HFFc6 (cell line): Measurements from ENCODE around the gene NEK6. TPM values are rescaled to one million over a fixed set of nuclear protein-coding genes. Genes with fewer than 3 reads are reported as not detected.

ENCODE experiments used
- DNase-seq: peaks from one replicate; pipeline ENCODE4 v3.0.0-alpha.2; 2018
- H3K27ac Mint-ChIP-seq: 2 replicates; pipeline ENCODE4 v1.8.0; 2020; ENCODE audit warnings: mild to moderate bottlenecking, mixed read lengths
- H3K27me3 Mint-ChIP-seq: 2 replicates; pipeline ENCODE4 v1.8.0; 2021; ENCODE audit warnings: mild to moderate bottlenecking, moderate library complexity, mixed read lengths; ENCODE audit not compliant: insufficient read depth
- H3K36me3 Mint-ChIP-seq: 2 replicates; pipeline ENCODE4 v1.8.0; 2021; ENCODE audit warnings: low read depth, mixed read lengths
- H3K4me1 Mint-ChIP-seq: 2 replicates; pipeline ENCODE4 v1.8.0; 2020; ENCODE audit warnings: low read depth, mixed read lengths
- H3K4me3 Mint-ChIP-seq: 2 replicates; pipeline ENCODE4 v1.8.0; 2020; ENCODE audit warnings: mild to moderate bottlenecking, moderate library complexity, mixed read lengths
- H3K9me3 Mint-ChIP-seq: 2 replicates; pipeline ENCODE4 v1.8.0; 2020; ENCODE audit warnings: mild to moderate bottlenecking, mixed read lengths
- CTCF ChIP-seq: fragments of 200-600 bp; sonication (generic); IDR thresholded peaks from 2 replicates; pipeline ENCODE4 v1.5.0; 2021; ENCODE audit warnings: antibody characterized with exemption, mild to moderate bottlenecking
- total RNA-seq, 6 experiments: library from RNA; stranded (reverse); fragmentation: NEBNext Ultra II Directional; extraction: Animal tissue kit (Norgen Biotek cat#: 25700); gene quantifications; 2 replicates in 1 of 6; 3 replicates in 5 of 6; pipeline ENCODE4 v1.2.3, GENCODE V29; 2021

NEK6 gene
- total RNA-seq, 6 experiments from 2014 or later: 66.5 to 81.1 (median 71.4) TPM

GRCh38 chr9:124328285-124328684 lies 70.5 kb downstream of the NEK6 start:
- H3K36me3 Mint-ChIP-seq: peaks cover 5% of the 10 kb centered on the region; the same call in 1 of the 2 replicates
- no peak for DNase-seq
- TF ChIP-seq CTCF: no peak
- no peaks in the 10 kb centered on the region for H3K9me3 Mint-ChIP-seq
- no peak overlapping the region for H3K4me3 Mint-ChIP-seq
- H3K27ac Mint-ChIP-seq: no peak overlapping the region
- no peaks in the 10 kb centered on the region for H3K4me1 Mint-ChIP-seq
- H3K27me3 Mint-ChIP-seq: no peaks in the 10 kb centered on the region; the same call in none of the 2 replicates

GRCh38 chr9:124329206-124329792 lies 71.5 kb downstream of the NEK6 start:
- TF ChIP-seq CTCF: no peak

GRCh38 chr9:124330011-124330697 lies 72.4 kb downstream of the NEK6 start:
- no peak for DNase-seq
- no peaks in the 10 kb centered on the region; the same call in none of the 2 replicates for H3K27me3 Mint-ChIP-seq
- TF ChIP-seq CTCF: no peak
- H3K4me3 Mint-ChIP-seq: no peak overlapping the region; the same call in 1 of the 2 replicates
- H3K4me1 Mint-ChIP-seq: no peaks in the 10 kb centered on the region
- peaks cover 6% of the 10 kb centered on the region for H3K36me3 Mint-ChIP-seq
- H3K9me3 Mint-ChIP-seq: no peaks in the 10 kb centered on the region
- no peak overlapping the region for H3K27ac Mint-ChIP-seq

More at GRCh38 chr9:124329206-124329792, 71.5 kb downstream of the NEK6 start:
- Mint-ChIP-seq H3K4me1 (no peaks in the 10 kb centered on the region), H3K4me3 (no peak overlapping the region), H3K27me3 (no peaks in the 10 kb centered on the region; the same call in none of the 2 replicates), H3K9me3 (no peaks in the 10 kb centered on the region), H3K27ac (no peak overlapping the region), H3K36me3 (peaks cover 5% of the 10 kb centered on the region)
- DNase-seq: no peak

GRCh38 chr9:124331580-124331979 lies 73.8 kb downstream of the NEK6 start:
- Mint-ChIP-seq H3K9me3 (no peaks in the 10 kb centered on the region), H3K27me3 (no peaks in the 10 kb centered on the region; the same call in none of the 2 replicates), H3K36me3 (peaks cover 19% of the 10 kb centered on the region), H3K27ac (no peak overlapping the region; the same call in 1 of the 2 replicates), H3K4me3 (no peak overlapping the region), H3K4me1 (no peaks in the 10 kb centered on the region)
- no peak for DNase-seq
- TF ChIP-seq CTCF: no peak

- Mint-ChIP-seq H3K4me3 (no peak overlapping the region), H3K27ac (no peak overlapping the region), H3K9me3 (no peaks in the 10 kb centered on the region), H3K27me3 (no peaks in the 10 kb centered on the region; the same call in none of the 2 replicates), H3K36me3 (peaks cover 26% of the 10 kb centered on the region), H3K4me1 (no peaks in the 10 kb centered on the region)
- no peak for TF ChIP-seq CTCF
- DNase-seq: no peak
Observed at GRCh38 chr9:124332361-124333202, 74.8 kb downstream of the NEK6 start.
